Neural cell (in vitro differentiated cells): ENCODE results near the gene ERMAP. TPM values are rescaled to one million over a fixed set of nuclear protein-coding genes. Genes with fewer than 3 reads are reported as not detected.
"Not testable (repeated sequence)": the region's sequence is repeated elsewhere in the genome, so short reads cannot be mapped to it uniquely, and the experiment has no call there.

Experiments used
- H2AFZ ChIP-seq: fragments of 200-600, 300-800 bp; sonication (generic), shearing (Covaris generic); 2 replicates; pipeline ENCODE4 v1.6.0; 2014; ENCODE audit warnings: low read depth, mild to moderate bottlenecking, antibody characterized with exemption, low read length, moderate library complexity
- H3F3A ChIP-seq: fragments of 200-600 bp; shearing (Covaris generic); 2 replicates; pipeline ENCODE4 v1.6.1; 2016; ENCODE audit warnings: mild to moderate bottlenecking, moderate library complexity, mixed read lengths, antibody characterized with exemption, low read length; ENCODE audit not compliant: insufficient read depth, poor library complexity, severe bottlenecking
- H3K27ac ChIP-seq: fragments of 200-600, 300-800 bp; sonication (generic), shearing (Covaris generic); 2 replicates; pipeline ENCODE4 v1.5.1; 2014; ENCODE audit warnings: mild to moderate bottlenecking, low read length, moderate library complexity
- H3K27me3 ChIP-seq: fragments of 300-800, 200-600 bp; sonication (generic), shearing (Covaris generic); 2 replicates; pipeline ENCODE4 v1.6.0; 2014; ENCODE audit warnings: mild to moderate bottlenecking, low read depth, low read length, moderate library complexity; ENCODE audit not compliant: insufficient read depth
- H3K36me3 ChIP-seq: fragments of 300-800, 200-600 bp; sonication (generic), shearing (Covaris generic); 2 replicates; pipeline ENCODE4 v1.5.1; 2014; ENCODE audit warnings: mild to moderate bottlenecking, antibody characterized with exemption, low read length, moderate library complexity; ENCODE audit not compliant: insufficient read depth
- H3K4me2 ChIP-seq: fragments of 300-800, 200-600 bp; sonication (generic), shearing (Covaris generic); 2 replicates; pipeline ENCODE4 v1.6.0; 2014; ENCODE audit warnings: mild to moderate bottlenecking, low read length
- H3K4me3 ChIP-seq: fragments of 300-800, 200-600 bp; sonication (generic), shearing (Covaris generic); 2 replicates; pipeline ENCODE4 v1.5.1; 2014; ENCODE audit warnings: mild to moderate bottlenecking, low read length, moderate library complexity
- H3K79me2 ChIP-seq: fragments of 200-600 bp; shearing (Covaris generic); replicated peaks from 2 replicates; pipeline ENCODE4 v1.6.0; 2014; ENCODE audit warnings: mild to moderate bottlenecking, low read length, moderate library complexity; ENCODE audit not compliant: insufficient read depth
- H3K9ac ChIP-seq: fragments of 300-800, 200-600 bp; sonication (generic), shearing (Covaris generic); 2 replicates; pipeline ENCODE4 v1.6.1; 2016; ENCODE audit warnings: mild to moderate bottlenecking, low read length, mixed read lengths
- H3K9me2 ChIP-seq: fragments of 200-600 bp; shearing (Covaris generic); 2 replicates; pipeline ENCODE4 v1.6.1; 2016; ENCODE audit warnings: mild to moderate bottlenecking, low read length, mixed read lengths; ENCODE audit not compliant: insufficient read depth
- H3K9me3 ChIP-seq: fragments of 200-600, 300-800 bp; sonication (generic), shearing (Covaris generic); 2 replicates; pipeline ENCODE4 v1.6.1; 2016; ENCODE audit warnings: mild to moderate bottlenecking, mixed run types, low read length, moderate library complexity, mixed read lengths
- H4K20me1 ChIP-seq: fragments of 200-600 bp; shearing (Covaris generic); 2 replicates; pipeline ENCODE4 v1.6.1; 2016; ENCODE audit warnings: mild to moderate bottlenecking, mixed run types; ENCODE audit not compliant: insufficient read depth
- MXI1 ChIP-seq: fragments of 450-650 bp; conservative IDR thresholded peaks from 2 replicates; pipeline ENCODE4 v1.6.1; 2014; ENCODE audit warnings: antibody characterized with exemption, mild to moderate bottlenecking; ENCODE audit not compliant: poor library complexity, severe bottlenecking
- polyA plus RNA-seq: library from polyadenylated mRNA; depleted of rRNA; stranded (reverse); fragments of >200 nt; gene quantifications from 2 replicates; pipeline ENCODE4 v1.2.3, GENCODE V29; 2014

ERMAP gene
- polyA plus RNA-seq, 1 donor from 2014 or later = 10.6 TPM

DNA sequence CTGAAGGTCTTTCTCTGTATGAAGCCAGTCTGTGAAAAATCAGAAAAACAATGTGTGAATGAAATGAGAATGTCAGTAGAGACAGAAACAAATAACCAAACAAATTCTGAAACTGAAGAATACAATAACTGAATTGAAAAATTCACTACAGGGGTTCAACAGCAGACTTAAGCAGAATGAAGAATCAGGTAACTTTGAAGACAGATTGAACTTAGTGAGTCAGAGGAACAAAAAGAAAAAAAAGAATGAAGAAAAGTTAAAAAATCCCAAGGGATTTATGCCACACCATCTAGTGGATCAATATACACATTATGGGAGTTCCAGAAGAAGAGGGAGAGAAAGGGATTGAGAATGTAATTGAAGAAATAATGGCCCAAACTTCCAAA, 44.1 kb downstream of the ERMAP start:
- no peaks in the 10 kb centered on the region for H3K9me3 ChIP-seq
- H3K4me2 ChIP-seq = no peak overlapping the region
- no peak overlapping the region for H3K27ac ChIP-seq
- H3K9ac ChIP-seq = no peak overlapping the region
- no peaks in the 10 kb centered on the region for H3K27me3 ChIP-seq
- H3K79me2 ChIP-seq = no peaks in the 10 kb centered on the region
- H3K9me2 ChIP-seq = no peaks in the 10 kb centered on the region
- H3K36me3 ChIP-seq = no peaks in the 10 kb centered on the region
- no peak for TF ChIP-seq MXI1
- H3F3A ChIP-seq = no peaks in the 10 kb centered on the region
- no peak overlapping the region for H3K4me3 ChIP-seq
- no peaks in the 10 kb centered on the region for H4K20me1 ChIP-seq
- no peak overlapping the region for H2AFZ ChIP-seq

DNA sequence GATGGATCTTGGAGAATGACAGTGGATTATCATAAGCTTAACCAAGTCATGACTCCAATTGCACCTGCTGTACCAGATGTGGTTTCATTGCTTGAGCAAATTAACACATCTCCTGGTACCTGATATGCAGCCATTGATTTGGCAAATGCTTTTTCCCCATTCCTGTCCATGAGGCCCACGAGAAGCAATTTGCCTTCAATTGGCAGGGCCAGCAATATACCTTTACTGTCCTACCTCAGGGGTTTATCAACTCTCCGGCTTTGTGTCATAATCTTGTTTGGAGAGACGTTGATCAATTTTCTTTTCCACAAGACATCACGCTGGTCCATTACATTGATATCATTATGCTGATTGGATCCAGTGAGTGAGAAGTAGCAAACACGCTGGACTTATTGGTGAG, 49.6 kb downstream of the ERMAP start:
- H3K9me3 ChIP-seq = no peaks in the 10 kb centered on the region
- no peak overlapping the region for H3K4me3 ChIP-seq
- H3K9me2 ChIP-seq = no peaks in the 10 kb centered on the region
- H3K27me3 ChIP-seq = no peaks in the 10 kb centered on the region
- no peak overlapping the region for H2AFZ ChIP-seq
- no peaks in the 10 kb centered on the region for H3F3A ChIP-seq
- no peak overlapping the region for H3K27ac ChIP-seq
- H4K20me1 ChIP-seq = no peaks in the 10 kb centered on the region
- no peaks in the 10 kb centered on the region for H3K79me2 ChIP-seq
- no peak for TF ChIP-seq MXI1
- H3K9ac ChIP-seq = no peak overlapping the region
- no peak overlapping the region for H3K4me2 ChIP-seq
- H3K36me3 ChIP-seq = no peaks in the 10 kb centered on the region

DNA sequence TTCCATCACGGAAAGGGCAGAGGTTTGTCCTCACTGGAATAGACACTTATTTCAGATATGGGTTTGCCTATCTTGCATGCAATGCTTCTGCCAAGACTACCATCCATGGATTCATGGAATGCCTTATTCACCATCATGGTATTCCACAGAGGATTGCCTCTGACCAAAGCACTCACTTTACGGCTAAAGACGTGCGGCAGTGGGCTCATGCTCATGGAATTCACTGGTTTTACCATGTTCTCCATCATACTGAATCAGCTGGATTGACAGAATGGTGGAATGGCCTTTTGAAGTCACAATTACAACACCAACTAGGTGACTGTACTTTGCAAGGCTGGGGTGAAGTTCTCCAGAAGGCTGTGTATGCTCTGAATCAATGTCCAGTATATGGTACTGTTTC, 51.5 kb downstream of the ERMAP start:
- not testable (repeated sequence) for H3K27ac ChIP-seq, H4K20me1 ChIP-seq, H3K9me2 ChIP-seq, H3K9me3 ChIP-seq, H3F3A ChIP-seq, H3K4me3 ChIP-seq, H3K4me2 ChIP-seq, H3K79me2 ChIP-seq, H3K36me3 ChIP-seq, H2AFZ ChIP-seq, H3K27me3 ChIP-seq, H3K9ac ChIP-seq

DNA sequence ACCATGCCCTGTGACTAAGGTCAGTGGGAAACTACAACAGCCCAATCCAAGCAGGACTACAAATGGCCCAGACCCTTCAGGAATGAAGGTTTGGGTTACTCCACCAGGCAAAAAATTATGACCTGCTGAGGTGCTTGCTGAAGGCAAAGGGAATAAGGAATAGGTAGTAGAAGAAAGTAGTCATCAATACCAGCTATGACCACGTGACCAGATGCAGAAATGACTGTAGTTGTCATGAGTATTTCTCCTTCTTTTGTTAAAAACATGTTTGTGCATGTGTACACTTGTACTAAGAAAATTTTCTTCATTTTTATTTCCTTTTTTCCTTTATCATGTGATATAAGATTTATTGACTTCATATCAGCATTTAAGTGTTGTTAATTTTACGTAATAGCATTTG, 52.3 kb downstream of the ERMAP start:
- H3K9me3 ChIP-seq, H3K9me2 ChIP-seq, H3K36me3 ChIP-seq: not testable (repeated sequence)

DNA sequence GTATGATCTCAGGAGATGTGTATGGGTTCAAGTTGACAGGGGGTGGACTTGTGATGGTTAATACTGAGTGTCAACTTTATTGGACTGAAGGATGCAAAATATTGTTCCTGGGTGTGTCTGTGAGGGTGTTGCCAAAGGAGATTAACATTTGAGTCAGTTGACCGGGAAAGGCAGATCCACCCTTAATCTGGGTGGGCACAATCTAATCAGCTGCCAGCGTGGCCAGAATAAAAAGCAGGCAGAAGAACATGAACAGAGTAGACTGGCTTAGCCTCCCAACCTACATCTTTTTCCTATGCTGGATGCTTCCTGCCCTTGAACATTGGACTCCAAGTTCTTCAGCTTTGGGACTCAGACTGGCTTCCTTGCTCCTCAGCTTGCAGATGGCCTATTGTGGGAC, 52.8 kb downstream of the ERMAP start:
- H3K4me2 ChIP-seq, H4K20me1 ChIP-seq, H3F3A ChIP-seq, H3K36me3 ChIP-seq, H2AFZ ChIP-seq, H3K79me2 ChIP-seq, H3K9me3 ChIP-seq, H3K27ac ChIP-seq, H3K9me2 ChIP-seq, H3K27me3 ChIP-seq, H3K9ac ChIP-seq, H3K4me3 ChIP-seq: not testable (repeated sequence)

More for the DNA sequence above, 52.3 kb downstream of the ERMAP start:
- H3K27me3 ChIP-seq, H3K9ac ChIP-seq, H3F3A ChIP-seq, H3K4me2 ChIP-seq, H2AFZ ChIP-seq, H3K27ac ChIP-seq, H3K4me3 ChIP-seq, H3K79me2 ChIP-seq, H4K20me1 ChIP-seq: not testable (repeated sequence)

DNA sequence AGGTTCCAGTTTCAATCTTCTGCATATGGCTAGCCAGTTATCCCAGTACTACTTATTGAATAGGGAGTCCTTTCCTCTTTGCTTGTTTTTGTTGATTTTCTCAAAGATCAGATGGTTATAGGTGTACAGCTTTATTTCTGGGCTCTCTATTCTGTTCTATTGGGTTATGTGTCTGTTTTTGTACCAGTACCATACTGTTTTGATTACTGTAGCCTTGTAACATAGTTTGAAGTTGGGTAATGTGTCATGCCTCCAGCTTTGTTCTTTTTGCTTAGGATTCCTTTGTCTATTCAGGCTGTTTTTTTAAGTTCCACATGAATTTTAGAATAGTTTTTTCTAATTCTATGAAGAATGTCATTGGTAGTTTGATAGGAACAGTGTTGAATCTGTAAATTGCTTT, 56.2 kb downstream of the ERMAP start:
- H3F3A ChIP-seq, H2AFZ ChIP-seq, H3K4me2 ChIP-seq, H3K27me3 ChIP-seq, H4K20me1 ChIP-seq, H3K4me3 ChIP-seq, H3K79me2 ChIP-seq, H3K36me3 ChIP-seq, H3K27ac ChIP-seq, H3K9ac ChIP-seq, H3K9me2 ChIP-seq, H3K9me3 ChIP-seq: not testable (repeated sequence)
